BLaER1 treated with 17β-estradiol and CSF1 and Interleukin-3, amounts not matched to agents 10 nM and 100 nM (cell line): ENCODE data around the gene GDF9.

Experiments
- H3K27ac ChIP-seq, 11 experiments: shearing (Covaris generic); formaldehyde crosslinking; 2 replicates each; pipeline ENCODE4 v1.8.1; 2022
- H3K27me3 ChIP-seq, 11 experiments: shearing (Covaris generic); formaldehyde crosslinking; 2 replicates each; pipeline ENCODE4 v1.8.1; 2022
- H3K36me3 ChIP-seq, 11 experiments: shearing (Covaris generic); formaldehyde crosslinking; 2 replicates each; pipeline ENCODE4 v1.8.1; 2022
- H3K4me1 ChIP-seq, 10 experiments: shearing (Covaris generic); formaldehyde crosslinking; 2 replicates each; pipeline ENCODE4 v1.8.1; 2022
- H3K4me2 ChIP-seq, 11 experiments: shearing (Covaris generic); formaldehyde crosslinking; 2 replicates each; pipeline ENCODE4 v1.8.1; 2022
- H3K4me3 ChIP-seq, 10 experiments: shearing (Covaris generic); formaldehyde crosslinking; 2 replicates each; pipeline ENCODE4 v1.8.1; 2022
- H3K9ac ChIP-seq, 11 experiments: shearing (Covaris generic); formaldehyde crosslinking; 2 replicates each; pipeline ENCODE4 v1.8.1; 2022
- H3K9me3 ChIP-seq, 11 experiments: shearing (Covaris generic); formaldehyde crosslinking; replicated peaks in 1 of 11; 2 replicates each; pipeline ENCODE4 v1.8.1; 2022
- H4K20me1 ChIP-seq, 11 experiments: shearing (Covaris generic); formaldehyde crosslinking; 2 replicates each; pipeline ENCODE4 v1.8.1; 2022
- Cebpa-rat ChIP-seq, 11 experiments: shearing (Covaris generic); IDR thresholded peaks; 2 replicates each; pipeline ENCODE4 v1.8.1; 2022

GDF9 gene

GRCh38 chr5:132866342-132867045 lies at the start of gene GDF9, which contains the start of gene UQCRQ:
Gene GDF9, minus strand, starts transcription at chr5:132866469. Its CDS starts 1,936 bp downstream, at chr5:132864533.
Gene UQCRQ, plus strand, starts transcription at chr5:132866642. Its CDS starts 240 bp downstream, at chr5:132866882.
- no peaks in the 10 kb centered on the region for H3K9me3 ChIP-seq
- peaks cover 0 to 31% (median 7%) of the 10 kb centered on the region in 11 experiments; a peak in 10 of 22 replicates for H4K20me1 ChIP-seq
- peak within 1 kb of the TSS; percentile 74 to 95 (median 87) for H3K4me2 ChIP-seq
- peaks cover 23 to 48% (median 28%) of the 10 kb centered on the region in 10 experiments for H3K4me1 ChIP-seq
- H3K36me3 ChIP-seq, result peaks cover 34 to 43% (median 41%) of the 10 kb centered on the region in 11 experiments
- peak within 1 kb of the TSS; percentile 85 to 93 (median 91) for H3K27ac ChIP-seq
- peak within 1 kb of the TSS; percentile 85 to 93 (median 88) for H3K9ac ChIP-seq
- H3K4me3 ChIP-seq, result peak within 1 kb of the TSS; percentile 68 to 95 (median 82)
- H3K27me3 ChIP-seq, result no peaks in the 10 kb centered on the region
- TF ChIP-seq Cebpa-rat (IDR thresholded peaks at IDR 0.05), result no peak

GRCh38 chr5:132915681-132916080 lies 49.4 kb upstream of the GDF9 start:
- no peak for TF ChIP-seq Cebpa-rat (IDR thresholded peaks at IDR 0.05)
- Histone ChIP-seq H3K27ac (peak overlapping the region in 3 of 11 experiments; percentile 13 to 37 (median 14); a peak in 1 of 22 replicates), H3K27me3 (no peaks in the 10 kb centered on the region), H3K4me3 (no peak overlapping the region), H3K36me3 (peaks cover 72 to 93% (median 82%) of the 10 kb centered on the region in 11 experiments), H3K4me2 (peak overlapping the region in 5 of 11 experiments; percentile 14 to 52 (median 30); a peak in 7 of 22 replicates), H3K9me3 (no peaks in the 10 kb centered on the region), H3K9ac (no peak overlapping the region), H3K4me1 (peaks cover 0 to 16% (median 4%) of the 10 kb centered on the region in 10 experiments; a peak in 12 of 20 replicates), H4K20me1 (peaks cover 0 to 100% (median 17%) of the 10 kb centered on the region in 11 experiments; a peak in 14 of 22 replicates)

- Histone ChIP-seq H3K9me3 (no peaks in the 10 kb centered on the region), H3K4me2 (no peak overlapping the region), H3K4me1 (peaks cover 0 to 11% (median 5%) of the 10 kb centered on the region in 10 experiments; a peak in 8 of 20 replicates), H3K4me3 (no peak overlapping the region), H3K9ac (no peak overlapping the region), H3K27me3 (no peaks in the 10 kb centered on the region), H3K36me3 (peaks cover 52 to 91% (median 70%) of the 10 kb centered on the region in 11 experiments), H4K20me1 (peaks cover 0 to 95% (median 19%) of the 10 kb centered on the region in 11 experiments; a peak in 13 of 22 replicates), H3K27ac (no peak overlapping the region)
- TF ChIP-seq Cebpa-rat (IDR thresholded peaks at IDR 0.05), result no peak
Measured at GRCh38 chr5:132909702-132910101, 43.4 kb upstream of the GDF9 start.

- peaks cover 0 to 11% (median 5%) of the 10 kb centered on the region in 10 experiments; a peak in 8 of 20 replicates for H3K4me1 ChIP-seq
- no peak for TF ChIP-seq Cebpa-rat (IDR thresholded peaks at IDR 0.05)
- no peak overlapping the region for H3K4me3 ChIP-seq
- H3K36me3 ChIP-seq, result peaks cover 49 to 93% (median 72%) of the 10 kb centered on the region in 11 experiments
- 0 out of 22 replicates have a peak overlapping the region, but pooled peaks of 1 of the 11 experiments have one; percentile 12 for H3K27ac ChIP-seq
- no peak overlapping the region for H3K9ac ChIP-seq
- no peaks in the 10 kb centered on the region for H3K27me3 ChIP-seq
- peaks cover 0 to 95% (median 19%) of the 10 kb centered on the region in 11 experiments; a peak in 10 of 22 replicates for H4K20me1 ChIP-seq
- H3K9me3 ChIP-seq, result no peaks in the 10 kb centered on the region
- H3K4me2 ChIP-seq, result no peak overlapping the region
Measured at GRCh38 chr5:132907161-132907560, 40.9 kb upstream of the GDF9 start.

GRCh38 chr5:132905938-132906337 lies 39.7 kb upstream of the GDF9 start:
- no peak overlapping the region for H3K4me2 ChIP-seq
- H4K20me1 ChIP-seq, result peaks cover 0 to 95% (median 16%) of the 10 kb centered on the region in 11 experiments; a peak in 10 of 22 replicates
- no peak overlapping the region for H3K27ac ChIP-seq
- H3K36me3 ChIP-seq, result peaks cover 52 to 93% (median 76%) of the 10 kb centered on the region in 11 experiments
- no peak overlapping the region for H3K9ac ChIP-seq
- peaks cover 0 to 11% (median 5%) of the 10 kb centered on the region in 10 experiments; a peak in 8 of 20 replicates for H3K4me1 ChIP-seq
- no peak for TF ChIP-seq Cebpa-rat (IDR thresholded peaks at IDR 0.05)
- no peaks in the 10 kb centered on the region for H3K27me3 ChIP-seq
- no peak overlapping the region for H3K4me3 ChIP-seq
- H3K9me3 ChIP-seq, result no peaks in the 10 kb centered on the region

- no peak for TF ChIP-seq Cebpa-rat (IDR thresholded peaks at IDR 0.05)
Measured at GRCh38 chr5:132901730-132902129, 35.5 kb upstream of the GDF9 start.

GRCh38 chr5:132901036-132901435 lies 34.8 kb upstream of the GDF9 start:
- no peaks in the 10 kb centered on the region for H3K27me3 ChIP-seq
- peaks cover 66 to 98% (median 84%) of the 10 kb centered on the region in 11 experiments for H3K36me3 ChIP-seq
- H3K4me1 ChIP-seq, result no peaks in the 10 kb centered on the region
- no peak for TF ChIP-seq Cebpa-rat (IDR thresholded peaks at IDR 0.05)
- H3K27ac ChIP-seq, result no peak overlapping the region
- peaks cover 0 to 94% (median 4%) of the 10 kb centered on the region in 11 experiments; a peak in 9 of 22 replicates for H4K20me1 ChIP-seq
- no peaks in the 10 kb centered on the region for H3K9me3 ChIP-seq
- H3K4me2 ChIP-seq, result no peak overlapping the region
- H3K4me3 ChIP-seq, result no peak overlapping the region
- no peak overlapping the region for H3K9ac ChIP-seq

More at GRCh38 chr5:132901730-132902129, 35.5 kb upstream of the GDF9 start:
- H3K4me2 ChIP-seq, result no peak overlapping the region
- H3K36me3 ChIP-seq, result peaks cover 60 to 98% (median 81%) of the 10 kb centered on the region in 11 experiments
- H3K9ac ChIP-seq, result no peak overlapping the region
- H3K27ac ChIP-seq, result no peak overlapping the region
- H3K27me3 ChIP-seq, result no peaks in the 10 kb centered on the region
- no peaks in the 10 kb centered on the region for H3K4me1 ChIP-seq
- H3K4me3 ChIP-seq, result no peak overlapping the region
- peaks cover 0 to 94% (median 3%) of the 10 kb centered on the region in 11 experiments; a peak in 9 of 22 replicates for H4K20me1 ChIP-seq
- no peaks in the 10 kb centered on the region for H3K9me3 ChIP-seq

GRCh38 chr5:132898094-132898493 lies 31.8 kb upstream of the GDF9 start:
- H3K4me3 ChIP-seq, result no peak overlapping the region
- peaks cover 0 to 94% (median 6%) of the 10 kb centered on the region in 11 experiments; a peak in 9 of 22 replicates for H4K20me1 ChIP-seq
- H3K27me3 ChIP-seq, result no peaks in the 10 kb centered on the region
- H3K27ac ChIP-seq, result no peak overlapping the region
- no peaks in the 10 kb centered on the region for H3K9me3 ChIP-seq
- H3K9ac ChIP-seq, result no peak overlapping the region
- peaks cover 80 to 100% (median 97%) of the 10 kb centered on the region in 11 experiments for H3K36me3 ChIP-seq
- no peak overlapping the region for H3K4me2 ChIP-seq
- no peak for TF ChIP-seq Cebpa-rat (IDR thresholded peaks at IDR 0.05)
- no peaks in the 10 kb centered on the region for H3K4me1 ChIP-seq

- H3K4me3 ChIP-seq, result no peak overlapping the region
- no peak for TF ChIP-seq Cebpa-rat (IDR thresholded peaks at IDR 0.05)
- no peak overlapping the region for H3K27ac ChIP-seq
- H3K9ac ChIP-seq, result no peak overlapping the region
- H3K36me3 ChIP-seq, result peaks cover 87 to 100% (median 98%) of the 10 kb centered on the region in 11 experiments
- no peaks in the 10 kb centered on the region for H3K9me3 ChIP-seq
- no peaks in the 10 kb centered on the region for H3K4me1 ChIP-seq
- no peak overlapping the region for H3K4me2 ChIP-seq
- peaks cover 0 to 94% (median 6%) of the 10 kb centered on the region in 11 experiments; a peak in 9 of 22 replicates for H4K20me1 ChIP-seq
- no peaks in the 10 kb centered on the region for H3K27me3 ChIP-seq
Measured at GRCh38 chr5:132896685-132897084, 30.4 kb upstream of the GDF9 start.
